PC-9 (cell line): ENCODE measurements around the gene F3. TPM values are rescaled to one million over a fixed set of nuclear protein-coding genes. Genes with fewer than 3 reads are reported as not detected.

Experiments used
- Bru-seq: library from RNA; stranded (reverse); fragments of 400-500 nt; gene quantifications from one replicate; lab custom pipeline; 2021; lab: Mats Ljungman, UMichigan
- BruChase-seq, 2 experiments: library from RNA; stranded (reverse); fragments of 400-500 nt; gene quantifications; one replicate each; lab custom pipeline; 2021; lab: Mats Ljungman, UMichigan
- BruUV-seq: library from RNA; stranded (reverse); fragments of 400-500 nt; replicated peaks from 2 replicates; lab custom pipeline; 2021; lab: Mats Ljungman, UMichigan
- CTCF ChIA-PET: fragments of 300-600 bp; sonication (Branson Sonifier 250); formaldehyde crosslinking; loops from one replicate; lab custom pipeline; 2022; ENCODE audit warnings: antibody characterized with exemption; lab: Charles Lee
- POLR2A ChIA-PET: fragments of 300-600 bp; sonication (Branson Sonifier 250); formaldehyde crosslinking; loops from one replicate; lab custom pipeline; 2022; ENCODE audit warnings: antibody characterized with exemption; ENCODE audit not compliant: unreplicated experiment; lab: Charles Lee
- DNase-seq, 2 experiments: peaks; one replicate each; pipeline versions ENCODE4 v3.0.0 to v3.0.0-alpha.2; 2015 to 2022; ENCODE audit warnings: mixed read lengths in 1 of 2
- H2AFZ ChIP-seq: fragments of 200-600 bp; sonication (generic); 2 replicates; pipeline ENCODE4 v1.8.1; 2017; ENCODE audit warnings: antibody characterized with exemption
- H3F3A ChIP-seq: fragments of 200-600 bp; sonication (generic); 2 replicates; pipeline ENCODE4 v1.8.1; 2017; ENCODE audit warnings: antibody characterized with exemption, mild to moderate bottlenecking, low read depth; ENCODE audit not compliant: insufficient read depth
- H3K27ac ChIP-seq: fragments of 200-600 bp; sonication (generic); 2 replicates; pipeline ENCODE4 v1.6.1; 2016; ENCODE audit warnings: mixed run types
- H3K27me3 ChIP-seq: fragments of 200-600 bp; sonication (generic); 2 replicates; pipeline ENCODE4 v1.6.1; 2016; ENCODE audit warnings: low read depth, mixed run types; ENCODE audit not compliant: insufficient read depth
- H3K36me3 ChIP-seq: fragments of 200-600 bp; sonication (generic); 2 replicates; pipeline ENCODE4 v1.6.1; 2016; ENCODE audit warnings: low read depth, mixed run types
- H3K4me1 ChIP-seq: fragments of 200-600 bp; sonication (generic); replicated peaks from 2 replicates; pipeline ENCODE4 v1.6.1; 2016; ENCODE audit warnings: mixed run types; ENCODE audit not compliant: insufficient read depth
- H3K4me2 ChIP-seq: fragments of 200-600 bp; sonication (generic); 2 replicates; pipeline ENCODE4 v1.6.1; 2017; ENCODE audit warnings: mixed run types
- H3K4me3 ChIP-seq: fragments of 200-600 bp; sonication (generic); 2 replicates; pipeline ENCODE4 v1.6.1; 2016; ENCODE audit warnings: mixed run types
- H3K79me2 ChIP-seq: fragments of 200-600 bp; sonication (generic); 2 replicates; pipeline ENCODE4 v1.6.1; 2017; ENCODE audit warnings: low read depth, mixed run types
- H3K9me2 ChIP-seq: fragments of 200-600 bp; sonication (generic); 2 replicates; pipeline ENCODE4 v1.8.1; 2017; ENCODE audit warnings: mild to moderate bottlenecking; ENCODE audit not compliant: insufficient read depth
- H3K9me3 ChIP-seq: fragments of 200-600 bp; sonication (generic); 2 replicates; pipeline ENCODE4 v1.8.1; 2016; ENCODE audit warnings: low read depth; ENCODE audit not compliant: insufficient read depth
- H4K20me1 ChIP-seq: fragments of 200-600 bp; sonication (generic); 2 replicates; pipeline ENCODE4 v1.8.1; 2017; ENCODE audit not compliant: insufficient read depth
- CTCF ChIP-seq: fragments of 200-600 bp; sonication (generic); conservative IDR thresholded peaks from 2 replicates; pipeline ENCODE4 v1.6.1; 2017; ENCODE audit warnings: mixed run types, antibody characterized with exemption, mild to moderate bottlenecking, moderate library complexity
- EZH2 ChIP-seq: fragments of 200-600 bp; sonication (generic); IDR thresholded peaks from 2 replicates; pipeline ENCODE4 v1.8.0; 2017; ENCODE audit warnings: antibody characterized with exemption, low read depth
- intact Hi-C: fragments of 100-400 bp; cut with micrococcal nuclease; formaldehyde crosslinking; loops from one replicate; pipeline ENCODE4 v1.10.0; 2022; ENCODE audit not compliant: unreplicated experiment
- long read RNA-seq: library from polyadenylated mRNA; stranded (forward); transcript quantifications from one replicate; pipeline ENCODE4 v2.0.0, GENCODE V29; 2022
- total RNA-seq: library from RNA; stranded (reverse); gene quantifications from 2 replicates; pipeline ENCODE4 v1.2.3, GENCODE V29; 2021

F3 gene
- total RNA-seq = 335 and 434 TPM in 2 replicates
- percentile 100 among the genes with signal in this experiment for Bru-seq, nascent RNA
- BruChase-seq, experiment 1, labeled RNA remaining after a 2-hour chase = percentile 100 among the genes with signal in this experiment
- percentile 100 among the genes with signal in this experiment for BruChase-seq, experiment 2, labeled RNA remaining after a 6-hour chase
- long read RNA-seq, transcript F3-201 (6 exons, 2,287 nt) = major isoform, 133 of 180 reads
- long read RNA-seq, transcript F3-202 (5 exons, 1,879 nt) = minor isoform, 5 of 180 reads
- long read RNA-seq, partial matches to known transcripts = 27 of 180 reads
- long read RNA-seq, other reads (novel, unspliced or antisense) = 15 of 180 reads

DNA sequence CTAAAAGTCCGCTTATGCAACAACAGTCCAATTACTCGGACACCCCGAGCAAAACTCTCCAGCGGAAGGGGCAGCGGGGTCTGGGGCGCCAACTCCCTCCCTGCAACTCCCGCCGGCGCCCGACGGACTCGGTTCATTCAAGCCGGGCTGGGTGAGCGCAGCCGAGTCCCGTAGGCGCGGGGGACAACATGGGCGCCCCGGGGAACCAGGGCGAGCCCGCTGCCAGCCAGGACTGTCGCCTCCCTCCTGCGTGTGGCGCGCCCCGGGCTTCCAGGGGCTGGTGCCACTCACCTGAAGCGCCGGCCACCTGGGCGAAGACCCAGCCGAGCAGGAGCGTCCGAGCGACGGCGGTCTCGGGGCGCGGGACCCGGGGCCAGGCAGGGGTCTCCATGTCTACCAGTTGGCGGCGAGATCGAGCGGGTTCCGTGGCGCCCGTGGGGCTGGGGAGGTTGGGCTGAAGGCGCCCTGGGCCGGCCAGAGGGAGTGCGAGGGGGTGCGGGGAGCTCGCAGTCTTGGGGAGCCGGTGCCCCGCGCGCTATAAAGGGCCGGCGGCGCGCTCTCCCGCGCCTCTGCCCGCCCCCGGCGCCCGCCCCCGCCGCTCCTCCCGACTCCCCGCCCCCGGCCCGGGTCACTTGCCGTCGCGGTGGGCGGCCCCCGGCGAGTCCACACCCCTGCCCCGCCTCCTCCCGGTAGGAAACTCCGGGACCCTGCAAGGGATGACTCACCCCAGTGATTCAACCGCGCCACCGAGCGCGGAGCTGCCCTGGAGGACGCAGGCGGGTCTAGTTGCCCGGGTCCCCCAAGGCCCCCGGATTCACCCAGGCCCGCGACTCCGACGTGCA lies at the start of gene F3:
Gene F3 (minus strand): TSS at position 514 of the 842 bp plus-strand sequence. CDS start 123 bp downstream, at position 391.
- POLR2A ChIA-PET = interaction anchor here (0.5 to 1.9 kb wide), 22 partner anchors 8 to 1753 kb away, joined by 3 to 34 read pairs (median 4); partner anchors contain the start of gene RWDD3
- H2AFZ ChIP-seq = peak within 1 kb of the TSS; percentile 54
- no TSS peak for BruUV-seq

DNA sequence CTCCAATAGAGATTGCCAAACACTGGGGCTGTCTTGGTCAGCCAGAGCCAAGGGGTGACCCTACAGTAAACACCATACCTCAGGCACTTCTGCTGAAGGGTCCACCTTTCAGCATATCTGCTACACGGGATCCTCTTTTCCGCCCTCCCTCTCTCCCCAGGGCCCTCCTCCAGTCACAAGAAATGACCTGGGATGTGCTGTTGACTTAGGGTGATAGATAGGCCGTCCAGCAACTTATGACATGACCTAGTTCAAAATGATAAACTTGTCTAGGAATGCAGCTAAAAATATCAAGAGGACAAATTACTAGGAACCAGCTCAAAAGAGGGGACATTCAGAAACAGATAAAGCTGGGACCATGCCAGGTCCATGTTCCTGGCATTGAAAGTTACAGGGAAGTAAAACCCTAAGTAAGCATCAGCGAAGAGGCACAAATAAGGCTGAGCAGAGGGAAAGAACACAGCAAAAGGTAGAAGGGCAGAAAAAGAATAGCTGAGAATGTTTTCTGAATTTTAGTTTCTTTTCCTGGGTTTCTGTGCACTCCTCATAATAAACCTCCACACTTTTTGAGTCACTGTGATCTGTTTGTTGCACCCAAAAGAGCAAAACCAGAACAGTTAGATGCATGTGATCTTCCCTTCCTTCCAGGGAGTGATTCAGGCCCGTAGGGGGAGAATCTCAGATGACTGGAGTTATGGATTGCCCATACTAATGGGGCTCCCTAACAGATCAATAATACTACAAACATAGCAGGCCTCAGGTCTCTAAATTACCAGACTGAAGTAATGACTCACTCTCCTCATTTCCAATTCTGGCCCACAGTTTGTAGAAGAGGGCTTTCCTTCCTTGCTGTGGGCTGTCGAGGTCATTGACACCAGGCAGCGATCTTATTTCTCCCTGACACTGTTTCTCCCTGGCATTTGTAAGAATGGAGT lies 48.9 kb upstream of the F3 start:
- H3K4me2 ChIP-seq = 0 out of 2 replicates have a peak overlapping the region, but pooled peaks have one; percentile 1
- ChIA-PET POLR2A (no interaction called here), CTCF (no interaction called here)
- peak overlapping the region; percentile 3; the same call in 1 of the 2 replicates for H2AFZ ChIP-seq
- BruUV-seq = no TSS peak
- intact Hi-C loops = no loop called here
- DNase-seq = peak in 1 of 2 experiments; percentile 27
- H3K27me3 ChIP-seq = no peaks in the 10 kb centered on the region
- H3K36me3 ChIP-seq = no peaks in the 10 kb centered on the region
- no peak overlapping the region for H3K4me3 ChIP-seq
- no peaks in the 10 kb centered on the region for H3K9me3 ChIP-seq
- no peak overlapping the region for H3K27ac ChIP-seq
- no peak for TF ChIP-seq EZH2
- H3K79me2 ChIP-seq = no peaks in the 10 kb centered on the region
- no peaks in the 10 kb centered on the region for H3F3A ChIP-seq
- H4K20me1 ChIP-seq = no peaks in the 10 kb centered on the region
- peaks cover 9% of the 10 kb centered on the region for H3K4me1 ChIP-seq
- no peaks in the 10 kb centered on the region for H3K9me2 ChIP-seq

More for the DNA sequence above, at the start of gene F3:
- CTCF ChIA-PET = interaction anchor here (0.6 to 0.7 kb wide), 3 partner anchors 16 to 82 kb away, joined by 4 to 5 read pairs (median 4); no protein-coding TSS in a partner anchor
- Histone ChIP-seq H3K27me3 (no peaks in the 10 kb centered on the region), H3K79me2 (peaks cover 80% of the 10 kb centered on the region), H3F3A (peaks cover 77% of the 10 kb centered on the region), H4K20me1 (peaks cover 22% of the 10 kb centered on the region), H3K27ac (peak within 1 kb of the TSS; percentile 87), H3K9me3 (no peaks in the 10 kb centered on the region), H3K36me3 (peaks cover 40% of the 10 kb centered on the region), H3K4me3 (peak within 1 kb of the TSS; percentile 80), H3K9me2 (no peaks in the 10 kb centered on the region), H3K4me2 (peak within 1 kb of the TSS; percentile 94), H3K4me1 (peaks cover 67% of the 10 kb centered on the region)
- DNase-seq = peak; percentile 93 to 98
- intact Hi-C loops = loop anchor here (1.0 to 5.0 kb wide), 7 partner anchors 14 to 261 kb away; no protein-coding TSS in a partner anchor
- TF ChIP-seq CTCF (no peak; the same call in 1 of the 2 replicates), EZH2 (no peak)

DNA sequence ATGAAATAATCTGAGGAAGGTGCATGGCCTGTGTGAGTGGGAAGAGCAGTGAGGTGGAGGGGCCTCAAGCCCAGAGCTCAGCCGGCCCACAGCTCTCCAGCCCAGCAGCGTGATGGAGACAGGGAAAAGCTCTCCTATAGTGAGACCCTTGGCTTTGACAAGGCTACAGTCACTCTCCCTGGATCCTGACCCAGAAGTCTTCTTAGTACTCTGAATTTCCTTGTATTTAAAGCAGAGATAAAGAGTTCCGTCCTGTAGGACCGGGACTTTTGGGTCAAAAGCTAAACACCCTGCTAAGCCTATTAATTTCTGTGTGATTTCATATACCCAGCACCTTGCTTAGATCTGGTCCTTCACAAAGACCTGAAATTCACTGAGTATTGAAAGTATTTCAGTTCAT lies 48.2 kb upstream of the F3 start:
- TF ChIP-seq EZH2 (no peak), CTCF (no peak)
- intact Hi-C loops = no loop called here
- Histone ChIP-seq H4K20me1 (no peaks in the 10 kb centered on the region), H3K4me1 (peaks cover 9% of the 10 kb centered on the region), H3K4me3 (no peak overlapping the region), H3K27me3 (no peaks in the 10 kb centered on the region), H3K36me3 (no peaks in the 10 kb centered on the region), H3K27ac (no peak overlapping the region), H3K9me3 (no peaks in the 10 kb centered on the region), H3F3A (no peaks in the 10 kb centered on the region), H3K79me2 (no peaks in the 10 kb centered on the region), H3K4me2 (no peak overlapping the region), H2AFZ (no peak overlapping the region), H3K9me2 (no peaks in the 10 kb centered on the region)
- peak in 1 of 2 experiments; percentile 29 for DNase-seq
- POLR2A ChIA-PET = no interaction called here
- no TSS peak for BruUV-seq
- CTCF ChIA-PET = no interaction called here
